SU-DHL-6 (cell line): Measurements from ENCODE around the gene SLC9A2.

Source experiments
- H2AFZ ChIP-seq: fragments of 200-600 bp; sonication (generic); 2 replicates; pipeline ENCODE4 v1.6.1; 2014; ENCODE audit warnings: low read depth, mild to moderate bottlenecking, moderate library complexity, mixed read lengths, antibody characterized with exemption, low read length; ENCODE audit not compliant: severe bottlenecking
- H3F3A ChIP-seq: fragments of 200-600 bp; shearing (Covaris generic); 2 replicates; pipeline ENCODE4 v1.6.0; 2016; ENCODE audit warnings: antibody characterized with exemption, mild to moderate bottlenecking; ENCODE audit not compliant: insufficient read depth
- H3K27ac ChIP-seq: fragments of 200-600 bp; sonication (generic); 2 replicates; pipeline ENCODE4 v1.5.1; 2016; ENCODE audit warnings: low read depth, mild to moderate bottlenecking, low read length, moderate library complexity, mixed read lengths
- H3K27me3 ChIP-seq: fragments of 200-600 bp; sonication (generic), shearing (Covaris generic); 2 replicates; pipeline ENCODE4 v1.6.0; 2014; ENCODE audit warnings: mild to moderate bottlenecking, low read length
- H3K36me3 ChIP-seq: fragments of 200-600 bp; sonication (generic); 2 replicates; pipeline ENCODE4 v1.6.1; 2014; ENCODE audit warnings: mild to moderate bottlenecking, low read length, mixed read lengths
- H3K4me2 ChIP-seq: fragments of 300-600, 200-600 bp; shearing (Covaris generic), sonication (generic); 2 replicates; pipeline ENCODE4 v1.6.0; 2014; ENCODE audit warnings: low read length, low read depth, mild to moderate bottlenecking; ENCODE audit not compliant: poor library complexity, severe bottlenecking
- H3K4me3 ChIP-seq: fragments of 200-600 bp; sonication (generic); 2 replicates; pipeline ENCODE4 v1.5.1; 2014; ENCODE audit warnings: antibody characterized with exemption, low read length, mild to moderate bottlenecking, mixed read lengths; ENCODE audit not compliant: insufficient read depth, poor library complexity, severe bottlenecking
- H3K79me2 ChIP-seq: fragments of 200-600 bp; sonication (generic); 2 replicates; pipeline ENCODE4 v1.6.1; 2014; ENCODE audit warnings: mild to moderate bottlenecking, low read length, moderate library complexity; ENCODE audit not compliant: insufficient read depth
- H3K9ac ChIP-seq: fragments of 200-600 bp; sonication (generic); 2 replicates; pipeline ENCODE4 v1.7.0; 2014; ENCODE audit warnings: mild to moderate bottlenecking, low read length
- H3K9me2 ChIP-seq: fragments of 200-600 bp; sonication (generic); replicated peaks from 2 replicates; pipeline ENCODE4 v1.6.1; 2014; ENCODE audit warnings: low read length; ENCODE audit not compliant: insufficient read depth
- H3K9me3 ChIP-seq: fragments of 200-600 bp; sonication (generic); 2 replicates; pipeline ENCODE4 v1.6.1; 2014; ENCODE audit warnings: low read length, mixed read lengths; ENCODE audit not compliant: insufficient read depth
- H4K20me1 ChIP-seq: fragments of 200-600 bp; sonication (generic); 2 replicates; pipeline ENCODE4 v1.6.1; 2014; ENCODE audit warnings: low read depth, mild to moderate bottlenecking, antibody characterized with exemption, low read length, moderate library complexity, mixed read lengths
- EZH2phosphoT487 ChIP-seq: fragments of 200-600 bp; sonication (generic), shearing (Covaris generic); conservative IDR thresholded peaks from 2 replicates; pipeline ENCODE4 v1.6.1; 2018; ENCODE audit warnings: mild to moderate bottlenecking, antibody characterized with exemption, low read length, moderate library complexity, mixed read lengths
- TF ChIP-seq, protein P1 (sequence below): fragments of 200-600 bp; sonication (generic); IDR thresholded peaks from one replicate; pipeline ENCODE4 v1.5.1; 2017; ENCODE audit warnings: antibody characterized with exemption, mild to moderate bottlenecking, low read length, moderate library complexity; ENCODE audit not compliant: insufficient read depth, poor library complexity, severe bottlenecking

Gene SLC9A2

GRCh38 chr2:102581911-102582310 is 37.4 kb upstream of the SLC9A2 start:
- Histone ChIP-seq H3K36me3 (no peaks in the 10 kb centered on the region), H3K27me3 (no peaks in the 10 kb centered on the region), H3K79me2 (no peaks in the 10 kb centered on the region), H2AFZ (no peak overlapping the region), H3K9ac (no peak overlapping the region), H3K4me2 (no peak overlapping the region), H3K4me3 (no peak overlapping the region), H3K9me3 (no peaks in the 10 kb centered on the region), H3K9me2 (no peaks in the 10 kb centered on the region), H4K20me1 (no peaks in the 10 kb centered on the region), H3F3A (no peaks in the 10 kb centered on the region), H3K27ac (no peak overlapping the region)
- TF ChIP-seq, protein P1, sequence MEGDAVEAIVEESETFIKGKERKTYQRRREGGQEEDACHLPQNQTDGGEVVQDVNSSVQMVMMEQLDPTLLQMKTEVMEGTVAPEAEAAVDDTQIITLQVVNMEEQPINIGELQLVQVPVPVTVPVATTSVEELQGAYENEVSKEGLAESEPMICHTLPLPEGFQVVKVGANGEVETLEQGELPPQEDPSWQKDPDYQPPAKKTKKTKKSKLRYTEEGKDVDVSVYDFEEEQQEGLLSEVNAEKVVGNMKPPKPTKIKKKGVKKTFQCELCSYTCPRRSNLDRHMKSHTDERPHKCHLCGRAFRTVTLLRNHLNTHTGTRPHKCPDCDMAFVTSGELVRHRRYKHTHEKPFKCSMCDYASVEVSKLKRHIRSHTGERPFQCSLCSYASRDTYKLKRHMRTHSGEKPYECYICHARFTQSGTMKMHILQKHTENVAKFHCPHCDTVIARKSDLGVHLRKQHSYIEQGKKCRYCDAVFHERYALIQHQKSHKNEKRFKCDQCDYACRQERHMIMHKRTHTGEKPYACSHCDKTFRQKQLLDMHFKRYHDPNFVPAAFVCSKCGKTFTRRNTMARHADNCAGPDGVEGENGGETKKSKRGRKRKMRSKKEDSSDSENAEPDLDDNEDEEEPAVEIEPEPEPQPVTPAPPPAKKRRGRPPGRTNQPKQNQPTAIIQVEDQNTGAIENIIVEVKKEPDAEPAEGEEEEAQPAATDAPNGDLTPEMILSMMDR = no peak
- TF ChIP-seq EZH2phosphoT487 = no peak

GRCh38 chr2:102582845-102583244 is 36.5 kb upstream of the SLC9A2 start:
- Histone ChIP-seq H3K36me3 (no peaks in the 10 kb centered on the region), H3K9me2 (no peaks in the 10 kb centered on the region), H3K79me2 (no peaks in the 10 kb centered on the region), H3K9me3 (no peaks in the 10 kb centered on the region), H3K27ac (no peak overlapping the region), H2AFZ (no peak overlapping the region), H3K9ac (no peak overlapping the region), H3F3A (no peaks in the 10 kb centered on the region), H3K4me2 (no peak overlapping the region), H4K20me1 (no peaks in the 10 kb centered on the region), H3K4me3 (no peak overlapping the region), H3K27me3 (no peaks in the 10 kb centered on the region)
- TF ChIP-seq, protein P1 = no peak
- TF ChIP-seq EZH2phosphoT487 = no peak

- Histone ChIP-seq H3F3A (no peaks in the 10 kb centered on the region), H3K4me2 (no peak overlapping the region), H4K20me1 (no peaks in the 10 kb centered on the region), H3K79me2 (no peaks in the 10 kb centered on the region), H3K9me3 (no peaks in the 10 kb centered on the region), H2AFZ (no peak overlapping the region), H3K4me3 (no peak overlapping the region), H3K9me2 (no peaks in the 10 kb centered on the region), H3K27me3 (no peaks in the 10 kb centered on the region), H3K27ac (no peak overlapping the region), H3K9ac (no peak overlapping the region), H3K36me3 (no peaks in the 10 kb centered on the region)
- no peak for TF ChIP-seq EZH2phosphoT487
- TF ChIP-seq, protein P1 = no peak
Measured at GRCh38 chr2:102585847-102586404, 33.4 kb upstream of the SLC9A2 start.
